ENCODE results near the gene ATP13A2.

Gene ATP13A2

GRCh38 chr1:17053086-17053684, 41.5 kb upstream of the ATP13A2 start:
- peak overlapping the region; percentile 72 for H3K14ac ChIP-seq (ENCODE audit: low read length)
- peaks cover 6 to 12% of the 10 kb centered on the region in 2 donors for H3K4me1 ChIP-seq (ENCODE audit: control insufficient read depth in 2 of 2, insufficient read depth in 1 of 2, low read depth in 1 of 2, low read length in 2 of 2)
- no peak for DNase-seq (ENCODE audit: low spot score)
- peak overlapping the region; percentile 62 for H2BK5ac ChIP-seq (ENCODE audit: low read length)
- no peak overlapping the region for H3K4ac ChIP-seq (ENCODE audit: low read length)
- H3K18ac ChIP-seq (ENCODE audit: low read length) = no peak overlapping the region
- no peak overlapping the region for H2BK120ac ChIP-seq (ENCODE audit: low read depth, low read length)
- H4K91ac ChIP-seq (ENCODE audit: low read depth, low read length, poor library complexity) = no peak overlapping the region
- H2BK12ac ChIP-seq (ENCODE audit: low read length) = no peak overlapping the region
- H3K23ac ChIP-seq (ENCODE audit: low read depth, low read length, poor library complexity) = no peak overlapping the region
- peak overlapping the region; percentile 20 for H2AK5ac ChIP-seq (ENCODE audit: low read depth, low read length)
- H3K27ac ChIP-seq (replicated peaks; ENCODE audit: low read length) = no peak overlapping the region
- peaks cover 0 to under 1% (median 0%) of the 10 kb centered on the region in 3 experiments for H3K27me3 ChIP-seq (ENCODE audit: control insufficient read depth in 3 of 3, insufficient read depth in 3 of 3, low read depth in 1 of 3, low read length in 3 of 3)
- no peak overlapping the region for H4K8ac ChIP-seq (ENCODE audit: low read depth, low read length)
- H3K36me3 ChIP-seq (replicated peaks in 1 of 2; ENCODE audit: control insufficient read depth in 2 of 2, insufficient read depth in 2 of 2, low read length in 2 of 2) = peaks cover 3 to 22% of the 10 kb centered on the region in 2 donors
- peak overlapping the region; percentile 91 for H3K9ac ChIP-seq (ENCODE audit: low read depth, low read length, poor library complexity)
- no peak overlapping the region for H2BK15ac ChIP-seq (ENCODE audit: low read length)
- H2AFZ ChIP-seq (ENCODE audit: low read length) = peak overlapping the region; percentile 93
- no CpG with 5 or more reads among the region's 12 CpGs for WGBS, 2 donors (ENCODE audit: extremely low coverage in 2 of 2, insufficient read length in 2 of 2, insufficient replicate concordance in 1 of 2)
- H3K4me3 ChIP-seq (ENCODE audit: low read length in 2 of 2) = peak overlapping the region; percentile 95 to 97
- H3K4me2 ChIP-seq (ENCODE audit: insufficient read depth, low read length, poor library complexity, severe bottlenecking) = peak overlapping the region; percentile 85
- H3K79me1 ChIP-seq (ENCODE audit: low read depth, low read length) = peaks cover 11% of the 10 kb centered on the region
- no peaks in the 10 kb centered on the region for H3K9me3 ChIP-seq (replicated peaks in 1 of 2; ENCODE audit: control insufficient read depth in 2 of 2, insufficient read depth in 1 of 2, low read depth in 1 of 2, low read length in 2 of 2)

GRCh38 chr1:17052641-17053040, 40.9 kb upstream of the ATP13A2 start:
- H4K91ac ChIP-seq (ENCODE audit: low read depth, low read length, poor library complexity) = no peak overlapping the region
- H3K36me3 ChIP-seq (replicated peaks in 1 of 2; ENCODE audit: control insufficient read depth in 2 of 2, insufficient read depth in 2 of 2, low read length in 2 of 2) = peaks cover 3 to 22% of the 10 kb centered on the region in 2 donors
- H3K79me1 ChIP-seq (ENCODE audit: low read depth, low read length) = peaks cover 14% of the 10 kb centered on the region
- H3K18ac ChIP-seq (ENCODE audit: low read length) = no peak overlapping the region
- H3K4me2 ChIP-seq (ENCODE audit: insufficient read depth, low read length, poor library complexity, severe bottlenecking) = peak overlapping the region; percentile 85
- no peak overlapping the region for H2BK12ac ChIP-seq (ENCODE audit: low read length)
- H3K4ac ChIP-seq (ENCODE audit: low read length) = no peak overlapping the region
- H2BK120ac ChIP-seq (ENCODE audit: low read depth, low read length) = no peak overlapping the region
- no peaks in the 10 kb centered on the region for H3K27me3 ChIP-seq (ENCODE audit: control insufficient read depth in 3 of 3, insufficient read depth in 3 of 3, low read depth in 1 of 3, low read length in 3 of 3)
- peak overlapping the region in 1 of 2 donors; percentile 97 for H3K4me3 ChIP-seq (ENCODE audit: low read length in 2 of 2)
- no peak overlapping the region for H3K14ac ChIP-seq (ENCODE audit: low read length)
- no peak overlapping the region for H2AFZ ChIP-seq (ENCODE audit: low read length)
- peaks cover 6 to 12% of the 10 kb centered on the region in 2 donors for H3K4me1 ChIP-seq (ENCODE audit: control insufficient read depth in 2 of 2, insufficient read depth in 1 of 2, low read depth in 1 of 2, low read length in 2 of 2)
- no peak overlapping the region for H3K27ac ChIP-seq (replicated peaks; ENCODE audit: low read length)
- no peaks in the 10 kb centered on the region for H3K9me3 ChIP-seq (replicated peaks in 1 of 2; ENCODE audit: control insufficient read depth in 2 of 2, insufficient read depth in 1 of 2, low read depth in 1 of 2, low read length in 2 of 2)
- H2AK5ac ChIP-seq (ENCODE audit: low read depth, low read length) = no peak overlapping the region
- H2BK15ac ChIP-seq (ENCODE audit: low read length) = no peak overlapping the region
- no peak overlapping the region for H4K8ac ChIP-seq (ENCODE audit: low read depth, low read length)
- H2BK5ac ChIP-seq (ENCODE audit: low read length) = no peak overlapping the region
- no peak overlapping the region for H3K9ac ChIP-seq (ENCODE audit: low read depth, low read length, poor library complexity)
- no peak for DNase-seq (ENCODE audit: low spot score)
- no peak overlapping the region for H3K23ac ChIP-seq (ENCODE audit: low read depth, low read length, poor library complexity)

- Histone ChIP-seq H2BK120ac (ENCODE audit: low read depth, low read length) (no peak overlapping the region), H2AFZ (ENCODE audit: low read length) (no peak overlapping the region), H4K8ac (ENCODE audit: low read depth, low read length) (no peak overlapping the region), H3K27me3 (ENCODE audit: control insufficient read depth in 3 of 3, insufficient read depth in 3 of 3, low read depth in 1 of 3, low read length in 3 of 3) (no peaks in the 10 kb centered on the region), H3K9ac (ENCODE audit: low read depth, low read length, poor library complexity) (no peak overlapping the region), H2BK15ac (ENCODE audit: low read length) (no peak overlapping the region), H3K36me3 (replicated peaks in 1 of 2; ENCODE audit: control insufficient read depth in 2 of 2, insufficient read depth in 2 of 2, low read length in 2 of 2) (peaks cover 3 to 22% of the 10 kb centered on the region in 2 donors), H3K4ac (ENCODE audit: low read length) (no peak overlapping the region), H2BK5ac (ENCODE audit: low read length) (no peak overlapping the region), H3K27ac (replicated peaks; ENCODE audit: low read length) (no peak overlapping the region), H2BK12ac (ENCODE audit: low read length) (no peak overlapping the region), H3K4me1 (ENCODE audit: control insufficient read depth in 2 of 2, insufficient read depth in 1 of 2, low read depth in 1 of 2, low read length in 2 of 2) (peaks cover 6 to 12% of the 10 kb centered on the region in 2 donors), H2AK5ac (ENCODE audit: low read depth, low read length) (no peak overlapping the region), H3K9me3 (replicated peaks in 1 of 2; ENCODE audit: control insufficient read depth in 2 of 2, insufficient read depth in 1 of 2, low read depth in 1 of 2, low read length in 2 of 2) (no peaks in the 10 kb centered on the region), H3K79me1 (ENCODE audit: low read depth, low read length) (peaks cover 15% of the 10 kb centered on the region), H3K4me3 (ENCODE audit: low read length in 2 of 2) (no peak overlapping the region), H3K23ac (ENCODE audit: low read depth, low read length, poor library complexity) (no peak overlapping the region), H4K91ac (ENCODE audit: low read depth, low read length, poor library complexity) (no peak overlapping the region), H3K18ac (ENCODE audit: low read length) (no peak overlapping the region), H3K14ac (ENCODE audit: low read length) (no peak overlapping the region), H3K4me2 (ENCODE audit: insufficient read depth, low read length, poor library complexity, severe bottlenecking) (no peak overlapping the region)
- no peak for DNase-seq (ENCODE audit: low spot score)
- WGBS, 2 donors (ENCODE audit: extremely low coverage in 2 of 2, insufficient read length in 2 of 2, insufficient replicate concordance in 1 of 2) = no CpG with 5 or more reads among the region's 1 CpG
Observed at GRCh38 chr1:17052038-17052437, 40.3 kb upstream of the ATP13A2 start.

- Histone ChIP-seq H3K79me1 (ENCODE audit: low read depth, low read length) (peaks cover 10% of the 10 kb centered on the region), H3K9me3 (replicated peaks in 1 of 2; ENCODE audit: control insufficient read depth in 2 of 2, insufficient read depth in 1 of 2, low read depth in 1 of 2, low read length in 2 of 2) (no peaks in the 10 kb centered on the region), H3K9ac (ENCODE audit: low read depth, low read length, poor library complexity) (no peak overlapping the region), H2AK5ac (ENCODE audit: low read depth, low read length) (no peak overlapping the region), H2BK5ac (ENCODE audit: low read length) (no peak overlapping the region), H3K4me2 (ENCODE audit: insufficient read depth, low read length, poor library complexity, severe bottlenecking) (no peak overlapping the region), H3K27me3 (ENCODE audit: control insufficient read depth in 3 of 3, insufficient read depth in 3 of 3, low read depth in 1 of 3, low read length in 3 of 3) (no peaks in the 10 kb centered on the region), H3K36me3 (replicated peaks in 1 of 2; ENCODE audit: control insufficient read depth in 2 of 2, insufficient read depth in 2 of 2, low read length in 2 of 2) (peaks cover 9 to 41% of the 10 kb centered on the region in 2 donors), H3K4ac (ENCODE audit: low read length) (no peak overlapping the region), H4K91ac (ENCODE audit: low read depth, low read length, poor library complexity) (no peak overlapping the region), H2BK120ac (ENCODE audit: low read depth, low read length) (no peak overlapping the region), H2AFZ (ENCODE audit: low read length) (no peak overlapping the region), H3K18ac (ENCODE audit: low read length) (no peak overlapping the region), H3K4me1 (ENCODE audit: control insufficient read depth in 2 of 2, insufficient read depth in 1 of 2, low read depth in 1 of 2, low read length in 2 of 2) (peaks cover 2 to 6% of the 10 kb centered on the region in 2 donors), H3K27ac (replicated peaks; ENCODE audit: low read length) (no peak overlapping the region), H2BK12ac (ENCODE audit: low read length) (no peak overlapping the region), H3K14ac (ENCODE audit: low read length) (no peak overlapping the region), H2BK15ac (ENCODE audit: low read length) (no peak overlapping the region), H4K8ac (ENCODE audit: low read depth, low read length) (no peak overlapping the region), H3K23ac (ENCODE audit: low read depth, low read length, poor library complexity) (no peak overlapping the region), H3K4me3 (ENCODE audit: low read length in 2 of 2) (no peak overlapping the region)
- no CpG with 5 or more reads among the region's 5 CpGs for WGBS, 2 donors (ENCODE audit: extremely low coverage in 2 of 2, insufficient read length in 2 of 2, insufficient replicate concordance in 1 of 2)
- DNase-seq (ENCODE audit: low spot score) = no peak
Observed at GRCh38 chr1:17047924-17048323, 36.2 kb upstream of the ATP13A2 start.
